Endothelial cell (in vitro differentiated cells): ENCODE data around the gene FAM78B. TPM values are rescaled to one million over a fixed set of nuclear protein-coding genes. Genes with fewer than 3 reads are reported as not detected.

Experiments used
- DNase-seq: peaks from one replicate; pipeline ENCODE4 v3.0.0; 2021; ENCODE audit warnings: low spot score
- H3K27ac Mint-ChIP-seq: one replicate; pipeline ENCODE4 v1.8.0; 2021; ENCODE audit warnings: mixed read lengths, inconsistent platforms; ENCODE audit not compliant: unreplicated experiment
- H3K27me3 Mint-ChIP-seq: one replicate; pipeline ENCODE4 v1.8.0; 2021; ENCODE audit warnings: mild to moderate bottlenecking, moderate library complexity, mixed read lengths, inconsistent platforms; ENCODE audit not compliant: unreplicated experiment
- H3K36me3 Mint-ChIP-seq: one replicate; pipeline ENCODE4 v1.8.0; 2021; ENCODE audit warnings: mild to moderate bottlenecking, low read depth, mixed read lengths, inconsistent platforms; ENCODE audit not compliant: unreplicated experiment
- H3K4me1 Mint-ChIP-seq: one replicate; pipeline ENCODE4 v1.8.0; 2021; ENCODE audit warnings: mild to moderate bottlenecking, mixed read lengths, inconsistent platforms; ENCODE audit not compliant: unreplicated experiment
- H3K4me3 Mint-ChIP-seq: one replicate; pipeline ENCODE4 v1.8.0; 2021; ENCODE audit warnings: mild to moderate bottlenecking, mixed read lengths, inconsistent platforms; ENCODE audit not compliant: unreplicated experiment
- H3K9me3 Mint-ChIP-seq: one replicate; pipeline ENCODE4 v1.8.0; 2021; ENCODE audit warnings: mixed read lengths, inconsistent platforms; ENCODE audit not compliant: unreplicated experiment
- total RNA-seq: library from RNA; stranded (reverse); fragmentation: NEBNext Ultra II Directional; extraction: Animal tissue kit (Norgen Biotek cat#: 25700); gene quantifications from one replicate; pipeline ENCODE4 v1.2.1, GENCODE V29; 2021; ENCODE audit not compliant: unreplicated experiment
- TF ChIP-seq, protein P1 (sequence below): fragments of 200-600 bp; sonication (generic); IDR thresholded peaks from one replicate; pipeline ENCODE4 v1.5.0; 2021; ENCODE audit warnings: antibody characterized with exemption; ENCODE audit not compliant: unreplicated experiment

FAM78B gene
- total RNA-seq, 1 donor from 2014 or later = 1.3 TPM

DNA sequence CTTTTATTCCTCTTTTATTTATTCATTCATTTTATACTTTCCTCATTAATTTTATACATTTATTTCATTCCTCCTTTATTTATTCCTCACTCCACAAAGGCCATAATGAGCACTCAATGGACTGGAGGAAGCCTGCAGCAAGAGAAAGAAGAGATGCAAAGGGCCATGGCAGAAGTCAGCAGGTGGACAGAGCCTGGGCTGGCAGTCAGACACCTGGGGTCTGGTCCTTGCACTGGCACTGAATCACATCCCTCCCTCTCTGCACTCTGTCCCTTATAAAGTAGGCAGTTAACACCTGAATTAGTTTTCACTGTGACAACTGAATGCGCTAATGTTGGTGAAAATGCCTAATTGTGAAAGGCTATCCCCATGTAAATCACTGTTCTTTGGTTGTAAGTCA is 38.6 kb downstream of the FAM78B start:
- H3K36me3 Mint-ChIP-seq = no peaks in the 10 kb centered on the region
- H3K27ac Mint-ChIP-seq = no peak overlapping the region
- H3K9me3 Mint-ChIP-seq = no peaks in the 10 kb centered on the region
- TF ChIP-seq, protein P1, sequence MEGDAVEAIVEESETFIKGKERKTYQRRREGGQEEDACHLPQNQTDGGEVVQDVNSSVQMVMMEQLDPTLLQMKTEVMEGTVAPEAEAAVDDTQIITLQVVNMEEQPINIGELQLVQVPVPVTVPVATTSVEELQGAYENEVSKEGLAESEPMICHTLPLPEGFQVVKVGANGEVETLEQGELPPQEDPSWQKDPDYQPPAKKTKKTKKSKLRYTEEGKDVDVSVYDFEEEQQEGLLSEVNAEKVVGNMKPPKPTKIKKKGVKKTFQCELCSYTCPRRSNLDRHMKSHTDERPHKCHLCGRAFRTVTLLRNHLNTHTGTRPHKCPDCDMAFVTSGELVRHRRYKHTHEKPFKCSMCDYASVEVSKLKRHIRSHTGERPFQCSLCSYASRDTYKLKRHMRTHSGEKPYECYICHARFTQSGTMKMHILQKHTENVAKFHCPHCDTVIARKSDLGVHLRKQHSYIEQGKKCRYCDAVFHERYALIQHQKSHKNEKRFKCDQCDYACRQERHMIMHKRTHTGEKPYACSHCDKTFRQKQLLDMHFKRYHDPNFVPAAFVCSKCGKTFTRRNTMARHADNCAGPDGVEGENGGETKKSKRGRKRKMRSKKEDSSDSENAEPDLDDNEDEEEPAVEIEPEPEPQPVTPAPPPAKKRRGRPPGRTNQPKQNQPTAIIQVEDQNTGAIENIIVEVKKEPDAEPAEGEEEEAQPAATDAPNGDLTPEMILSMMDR = no peak
- no peaks in the 10 kb centered on the region for H3K27me3 Mint-ChIP-seq
- peaks cover 5% of the 10 kb centered on the region for H3K4me1 Mint-ChIP-seq
- H3K4me3 Mint-ChIP-seq = no peak overlapping the region
- DNase-seq = no peak

DNA sequence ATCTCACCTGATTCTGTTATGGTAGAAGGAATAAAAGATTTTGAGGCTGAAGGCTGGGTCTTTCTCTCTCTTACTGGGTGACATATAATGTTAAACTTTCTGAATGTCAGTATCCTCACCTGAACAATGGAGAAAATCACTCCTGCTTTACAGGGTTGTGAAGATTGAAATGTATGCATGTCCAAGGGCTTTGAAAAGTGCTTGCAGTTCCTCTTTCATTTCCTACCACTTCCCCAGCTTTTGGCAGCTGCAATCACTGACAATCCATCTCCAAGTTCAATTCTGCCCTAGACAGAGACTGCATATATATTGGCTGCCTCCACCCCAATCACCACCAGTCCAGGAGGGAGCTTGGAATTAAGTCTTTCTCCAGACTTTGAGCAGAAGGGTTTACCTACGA is 39.8 kb downstream of the FAM78B start:
- Mint-ChIP-seq H3K27ac (no peak overlapping the region), H3K4me3 (no peak overlapping the region), H3K9me3 (no peaks in the 10 kb centered on the region), H3K27me3 (no peaks in the 10 kb centered on the region), H3K4me1 (peaks cover 8% of the 10 kb centered on the region), H3K36me3 (no peaks in the 10 kb centered on the region)
- TF ChIP-seq, protein P1 = no peak
- DNase-seq = no peak

DNA sequence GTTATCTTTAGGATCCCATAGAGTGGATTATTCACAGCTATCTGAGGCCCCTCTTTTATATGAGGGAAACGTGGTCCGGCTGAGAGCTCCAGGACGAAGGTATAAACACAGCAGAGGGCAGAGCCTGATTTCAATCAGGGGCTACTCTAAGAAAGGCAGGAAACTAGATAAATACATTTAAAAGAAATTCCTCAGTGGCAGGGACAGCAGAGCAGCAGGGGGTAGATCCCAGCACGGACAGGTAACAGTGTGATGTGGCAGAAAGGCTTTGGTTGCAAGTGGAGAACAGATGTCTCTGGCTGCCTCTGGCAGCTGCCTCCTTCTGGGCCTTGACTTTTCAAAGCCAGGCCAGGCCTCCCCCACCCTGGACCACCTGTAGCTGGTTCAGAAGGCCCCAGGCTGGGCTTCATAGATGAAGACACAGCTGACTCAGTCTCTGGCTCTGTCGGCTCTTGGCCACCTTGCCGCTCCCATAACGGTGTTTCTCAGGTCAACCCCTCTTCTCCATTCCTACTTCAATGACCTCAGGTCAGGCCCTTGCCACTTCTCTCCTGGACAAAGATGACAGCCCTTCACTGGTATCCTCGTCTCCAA is 43.8 kb downstream of the FAM78B start:
- H3K27ac Mint-ChIP-seq = no peak overlapping the region
- no peaks in the 10 kb centered on the region for H3K9me3 Mint-ChIP-seq
- no peaks in the 10 kb centered on the region for H3K36me3 Mint-ChIP-seq
- peaks cover 5% of the 10 kb centered on the region for H3K4me1 Mint-ChIP-seq
- no peak overlapping the region for H3K4me3 Mint-ChIP-seq
- H3K27me3 Mint-ChIP-seq = no peaks in the 10 kb centered on the region
- TF ChIP-seq, protein P1 = no peak
- no peak for DNase-seq

DNA sequence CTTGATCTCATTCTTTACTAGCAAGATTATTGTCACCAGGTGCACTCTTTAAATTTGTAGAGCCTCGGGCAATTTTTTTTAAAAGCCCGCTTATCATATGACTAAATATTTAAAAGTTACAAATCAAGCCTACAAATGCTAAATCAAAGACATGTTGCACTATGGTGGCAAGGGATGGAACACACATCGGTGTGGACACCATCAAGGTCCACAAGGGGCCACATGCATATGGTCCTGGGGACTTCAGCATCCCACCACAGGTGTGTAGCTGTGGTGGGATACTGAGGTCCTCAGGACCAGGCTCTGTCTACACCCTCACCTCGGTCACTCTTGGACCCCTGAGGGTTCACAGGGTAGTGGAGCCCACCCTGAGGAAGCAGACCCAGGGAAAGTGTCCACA is 45.8 kb downstream of the FAM78B start:
- Mint-ChIP-seq H3K27ac (no peak overlapping the region), H3K27me3 (no peaks in the 10 kb centered on the region)

DNA sequence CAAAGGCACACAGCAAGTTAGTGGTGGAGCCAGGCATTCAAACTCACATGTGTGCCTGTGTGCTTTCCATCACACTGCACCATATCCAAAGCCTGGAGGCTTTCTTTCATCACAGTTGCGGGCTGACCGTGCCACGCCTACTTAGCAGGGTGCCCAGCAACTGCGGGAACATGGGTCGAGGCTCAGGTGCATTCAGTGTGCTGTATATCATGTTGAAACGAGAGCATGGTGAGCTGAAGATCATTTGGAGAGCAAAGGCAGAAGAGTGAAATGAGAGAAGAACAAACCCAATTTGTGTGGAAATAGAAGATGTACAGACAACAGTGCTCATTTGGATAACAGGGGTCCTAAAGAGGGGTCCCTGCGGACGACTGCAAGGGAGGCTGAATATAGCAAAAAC is 46.5 kb downstream of the FAM78B start:
- DNase-seq = no peak
- Mint-ChIP-seq H3K4me3 (no peak overlapping the region), H3K9me3 (no peaks in the 10 kb centered on the region), H3K27ac (no peak overlapping the region), H3K4me1 (peaks cover 5% of the 10 kb centered on the region), H3K36me3 (no peaks in the 10 kb centered on the region), H3K27me3 (no peaks in the 10 kb centered on the region)
- TF ChIP-seq, protein P1 = no peak

More for the DNA sequence above, 45.8 kb downstream of the FAM78B start:
- H3K36me3 Mint-ChIP-seq = no peaks in the 10 kb centered on the region
- DNase-seq = no peak
- TF ChIP-seq, protein P1 = no peak
- H3K9me3 Mint-ChIP-seq = no peaks in the 10 kb centered on the region
- no peak overlapping the region for H3K4me3 Mint-ChIP-seq
- peaks cover 5% of the 10 kb centered on the region for H3K4me1 Mint-ChIP-seq
